ENCODE measurements around the gene PREX1.

Gene PREX1

DNA sequence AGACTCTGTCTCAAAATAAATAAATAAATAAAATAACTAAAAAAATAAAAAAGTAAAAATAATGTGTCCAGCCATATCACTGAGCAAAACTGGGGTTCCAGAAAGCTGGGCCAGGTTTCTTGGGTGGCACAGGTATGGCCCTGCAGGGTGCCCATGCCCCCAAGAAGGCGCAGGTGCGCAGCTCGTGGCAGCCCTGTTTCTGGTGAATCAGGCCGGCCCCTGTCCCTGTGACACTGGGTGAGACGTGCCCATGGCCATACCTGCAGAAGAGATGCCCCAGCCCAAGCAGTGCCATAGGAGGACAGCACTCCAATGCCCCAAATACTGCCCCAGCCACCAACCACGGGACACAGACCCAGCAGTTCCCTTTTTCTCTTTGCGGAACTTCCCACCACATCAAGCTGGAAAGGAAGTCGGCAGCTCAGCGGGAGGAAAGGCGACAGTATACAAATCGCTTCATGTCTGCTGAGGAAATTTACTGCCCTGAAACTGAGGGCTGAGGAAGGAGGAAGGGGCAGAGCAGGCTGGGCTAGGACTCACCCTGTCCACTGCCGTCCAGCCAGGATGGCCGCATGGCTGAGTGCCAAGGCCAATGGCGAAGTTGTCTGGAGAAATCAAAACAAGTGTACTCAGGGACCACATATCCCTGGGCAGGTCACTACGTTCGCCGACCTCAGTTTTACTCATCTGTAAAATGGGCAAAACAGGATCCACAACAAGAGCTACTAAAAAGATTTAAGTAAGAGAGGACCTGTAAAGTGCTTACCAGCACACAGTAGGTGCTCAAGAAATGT lies 55.4 kb downstream of the PREX1 start:
- no peak overlapping the region for H3K4me3 ChIP-seq (ENCODE audit: insufficient read depth, low read depth, low read length, poor library complexity, severe bottlenecking)
- DNase-seq = no peak
- no peaks in the 10 kb centered on the region for H3K27me3 ChIP-seq (replicated peaks; ENCODE audit: control insufficient read depth, insufficient read depth, low read length, poor library complexity, severe bottlenecking)
- no peaks in the 10 kb centered on the region for H3K9me3 ChIP-seq (ENCODE audit: control insufficient read depth, low read length)
- H3K36me3 ChIP-seq (ENCODE audit: control insufficient read depth, insufficient read depth, low read length) = no peaks in the 10 kb centered on the region
- H3K4me1 ChIP-seq (ENCODE audit: control insufficient read depth, insufficient read depth, low read length, poor library complexity, severe bottlenecking) = peaks cover 87% of the 10 kb centered on the region
- peak overlapping the region; percentile 7 for H3K27ac ChIP-seq (ENCODE audit: insufficient read depth, low read length, poor library complexity, severe bottlenecking)

DNA sequence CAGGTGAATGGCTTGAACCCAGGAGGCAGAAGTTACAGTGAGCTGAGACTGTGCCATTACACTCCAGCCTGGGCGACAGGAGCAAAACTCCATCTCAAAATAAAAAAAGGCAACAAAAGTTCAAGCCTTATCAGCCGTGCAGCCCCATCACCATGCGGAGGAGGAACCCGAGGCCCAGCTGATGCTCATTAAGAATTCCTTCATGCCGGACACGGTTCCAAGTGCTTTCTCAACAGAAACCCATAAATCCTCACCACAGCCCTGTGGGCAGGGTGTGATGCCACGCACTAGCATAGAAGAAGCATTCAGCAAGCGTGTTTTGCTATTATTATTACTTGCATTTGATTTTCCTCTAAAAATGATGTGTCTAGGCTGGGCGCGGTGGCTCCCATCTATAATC lies 56.3 kb downstream of the PREX1 start:
- Histone ChIP-seq H3K4me3 (ENCODE audit: insufficient read depth, low read depth, low read length, poor library complexity, severe bottlenecking) (no peak overlapping the region), H3K36me3 (ENCODE audit: control insufficient read depth, insufficient read depth, low read length) (no peaks in the 10 kb centered on the region), H3K9me3 (ENCODE audit: control insufficient read depth, low read length) (no peaks in the 10 kb centered on the region), H3K4me1 (ENCODE audit: control insufficient read depth, insufficient read depth, low read length, poor library complexity, severe bottlenecking) (peaks cover 88% of the 10 kb centered on the region), H3K27me3 (replicated peaks; ENCODE audit: control insufficient read depth, insufficient read depth, low read length, poor library complexity, severe bottlenecking) (no peaks in the 10 kb centered on the region), H3K27ac (ENCODE audit: insufficient read depth, low read length, poor library complexity, severe bottlenecking) (no peak overlapping the region)
- DNase-seq = no peak

DNA sequence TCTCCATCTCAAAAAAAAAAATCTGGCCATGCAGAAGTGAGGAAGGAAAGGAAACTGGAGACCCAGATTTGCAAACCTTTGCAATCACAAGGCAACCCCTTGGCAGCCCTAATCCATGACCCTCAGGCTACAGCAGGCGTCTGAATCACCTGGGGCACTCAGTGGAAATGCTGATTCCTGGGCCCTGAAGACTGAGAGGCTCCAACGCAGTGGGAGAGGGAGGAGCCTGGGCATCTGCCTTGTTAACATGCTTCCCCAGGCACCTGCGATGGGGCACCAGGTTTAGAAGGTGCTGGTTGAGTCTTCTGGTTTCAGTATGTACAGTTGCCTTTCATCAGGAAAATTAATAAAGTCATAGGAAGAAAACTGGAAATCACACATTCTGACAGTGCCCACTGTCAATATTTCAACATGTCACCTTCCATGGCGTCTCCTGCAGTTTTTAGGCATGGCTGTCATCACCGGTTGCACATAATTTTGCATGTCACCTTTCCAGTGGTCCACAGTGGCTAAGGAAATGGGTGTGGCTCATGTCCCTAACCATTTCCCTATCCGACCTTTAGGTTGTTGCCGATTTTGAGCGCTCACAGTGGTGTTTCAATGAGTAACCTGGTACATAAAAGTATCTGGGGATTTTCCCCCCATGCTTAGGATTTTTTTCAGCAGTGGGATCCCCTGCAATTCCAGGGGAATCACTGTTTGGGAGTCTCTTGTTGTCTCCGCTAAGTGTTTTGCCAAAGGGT lies 56.9 kb downstream of the PREX1 start:
- Histone ChIP-seq H3K27me3 (replicated peaks; ENCODE audit: control insufficient read depth, insufficient read depth, low read length, poor library complexity, severe bottlenecking) (no peaks in the 10 kb centered on the region), H3K9me3 (ENCODE audit: control insufficient read depth, low read length) (no peaks in the 10 kb centered on the region), H3K4me3 (ENCODE audit: insufficient read depth, low read depth, low read length, poor library complexity, severe bottlenecking) (no peak overlapping the region), H3K4me1 (ENCODE audit: control insufficient read depth, insufficient read depth, low read length, poor library complexity, severe bottlenecking) (peaks cover 85% of the 10 kb centered on the region), H3K27ac (ENCODE audit: insufficient read depth, low read length, poor library complexity, severe bottlenecking) (peak overlapping the region; percentile 86), H3K36me3 (ENCODE audit: control insufficient read depth, insufficient read depth, low read length) (no peaks in the 10 kb centered on the region)
- no peak for DNase-seq

DNA sequence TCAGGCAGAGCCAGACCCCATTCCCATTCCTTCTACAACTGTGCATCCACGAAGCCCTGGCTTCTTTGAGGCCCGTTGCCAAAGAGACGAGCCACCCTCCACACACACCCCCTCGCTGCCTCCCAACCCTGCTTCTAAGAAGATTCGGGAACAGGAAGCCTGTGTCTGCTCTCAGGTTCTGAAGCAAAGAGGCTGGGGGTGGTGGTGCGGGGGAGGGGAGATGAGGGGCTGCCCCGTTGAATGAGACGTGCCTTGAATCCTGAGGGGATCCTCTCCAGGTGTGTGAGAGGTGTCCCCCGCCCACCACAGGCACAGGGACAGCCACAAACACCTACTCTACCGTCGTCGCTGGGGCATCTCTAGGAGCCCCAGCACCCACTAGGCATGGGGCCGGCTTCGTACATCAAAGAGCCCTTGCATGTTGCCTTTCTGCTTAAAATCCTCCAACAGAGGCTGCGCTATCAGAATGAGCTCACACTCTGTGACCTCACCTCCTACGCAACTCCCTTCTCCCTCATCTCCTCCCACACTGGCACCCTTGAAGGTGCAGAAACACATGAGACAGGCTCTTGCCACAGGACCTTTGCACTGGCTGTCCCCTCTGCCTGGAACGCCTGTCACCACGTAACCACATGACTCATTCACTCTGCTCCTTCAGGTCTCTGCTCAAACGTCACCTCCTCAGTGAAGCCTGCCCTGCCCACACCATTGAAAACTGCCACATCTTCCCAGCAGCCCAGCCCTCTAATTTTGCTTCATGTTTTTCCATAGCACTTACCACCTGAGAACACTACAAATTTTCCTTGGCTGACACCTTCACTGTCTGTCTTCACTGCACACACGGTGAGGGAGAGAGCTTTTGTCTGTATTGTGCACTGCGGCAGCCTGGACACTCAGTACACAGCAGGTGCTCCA lies 58.5 kb downstream of the PREX1 start:
- DNase-seq = peak; percentile 74 to 90 (median 78)

DNA sequence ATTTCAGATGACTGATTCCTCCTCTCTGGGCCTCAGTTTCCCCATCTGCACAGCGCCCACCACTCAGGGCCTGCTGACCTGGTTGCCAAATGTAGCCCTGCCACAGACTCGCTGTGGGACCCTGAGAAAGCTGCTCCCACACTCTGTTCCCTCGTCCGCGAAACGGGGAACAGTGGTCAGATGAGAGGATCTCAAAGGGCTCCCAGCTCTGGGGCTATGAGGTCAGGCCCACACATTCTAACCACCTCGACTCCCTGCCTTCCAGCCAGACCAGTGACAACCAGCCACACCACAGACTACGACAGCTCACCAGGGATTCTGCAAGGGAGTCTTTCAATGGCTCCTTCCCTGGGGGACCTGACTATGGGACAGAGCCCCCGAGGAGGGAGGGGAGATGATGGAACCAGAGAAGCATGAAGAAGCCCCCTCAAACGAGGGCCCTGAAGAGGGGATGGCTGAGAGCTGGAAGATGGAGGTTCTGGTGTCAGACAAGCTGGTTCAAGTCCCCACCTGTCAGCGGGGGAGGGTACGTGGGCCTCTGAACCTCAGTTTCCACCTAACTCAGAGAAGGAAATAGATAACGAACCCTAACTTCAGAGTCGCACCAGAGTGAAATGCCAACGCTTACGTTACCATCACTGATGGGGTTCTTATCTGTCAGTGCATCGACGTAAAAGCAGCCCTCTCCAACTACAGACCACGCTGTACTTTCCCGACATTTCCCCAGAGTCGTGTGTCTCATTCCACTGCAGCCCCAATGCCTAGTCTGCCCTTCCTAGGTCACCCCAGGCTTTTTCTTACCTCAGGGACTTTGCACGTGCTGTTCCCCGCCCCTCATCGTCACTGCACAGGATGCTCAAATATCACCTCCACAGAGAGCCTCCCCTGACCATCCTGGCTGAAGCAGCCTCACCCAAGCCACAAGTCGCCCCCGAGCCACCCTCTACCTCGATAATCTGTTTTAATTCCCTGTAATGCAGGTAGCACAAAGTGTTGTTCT lies 60.5 kb downstream of the PREX1 start:
- peak; percentile 21 to 61 (median 53) for DNase-seq
- H3K36me3 ChIP-seq (ENCODE audit: control insufficient read depth, insufficient read depth, low read length) = no peaks in the 10 kb centered on the region
- H3K27me3 ChIP-seq (replicated peaks; ENCODE audit: control insufficient read depth, insufficient read depth, low read length, poor library complexity, severe bottlenecking) = no peaks in the 10 kb centered on the region
- H3K27ac ChIP-seq (ENCODE audit: insufficient read depth, low read length, poor library complexity, severe bottlenecking) = peak overlapping the region; percentile 86
- H3K9me3 ChIP-seq (ENCODE audit: control insufficient read depth, low read length) = no peaks in the 10 kb centered on the region
- no peak overlapping the region for H3K4me3 ChIP-seq (ENCODE audit: insufficient read depth, low read depth, low read length, poor library complexity, severe bottlenecking)
- H3K4me1 ChIP-seq (ENCODE audit: control insufficient read depth, insufficient read depth, low read length, poor library complexity, severe bottlenecking) = peaks cover 55% of the 10 kb centered on the region

More for the DNA sequence above, 58.5 kb downstream of the PREX1 start:
- Histone ChIP-seq H3K4me1 (ENCODE audit: control insufficient read depth, insufficient read depth, low read length, poor library complexity, severe bottlenecking) (peaks cover 71% of the 10 kb centered on the region), H3K9me3 (ENCODE audit: control insufficient read depth, low read length) (no peaks in the 10 kb centered on the region), H3K36me3 (ENCODE audit: control insufficient read depth, insufficient read depth, low read length) (no peaks in the 10 kb centered on the region), H3K4me3 (ENCODE audit: insufficient read depth, low read depth, low read length, poor library complexity, severe bottlenecking) (peak overlapping the region; percentile 4), H3K27me3 (replicated peaks; ENCODE audit: control insufficient read depth, insufficient read depth, low read length, poor library complexity, severe bottlenecking) (no peaks in the 10 kb centered on the region), H3K27ac (ENCODE audit: insufficient read depth, low read length, poor library complexity, severe bottlenecking) (peak overlapping the region; percentile 86)

DNA sequence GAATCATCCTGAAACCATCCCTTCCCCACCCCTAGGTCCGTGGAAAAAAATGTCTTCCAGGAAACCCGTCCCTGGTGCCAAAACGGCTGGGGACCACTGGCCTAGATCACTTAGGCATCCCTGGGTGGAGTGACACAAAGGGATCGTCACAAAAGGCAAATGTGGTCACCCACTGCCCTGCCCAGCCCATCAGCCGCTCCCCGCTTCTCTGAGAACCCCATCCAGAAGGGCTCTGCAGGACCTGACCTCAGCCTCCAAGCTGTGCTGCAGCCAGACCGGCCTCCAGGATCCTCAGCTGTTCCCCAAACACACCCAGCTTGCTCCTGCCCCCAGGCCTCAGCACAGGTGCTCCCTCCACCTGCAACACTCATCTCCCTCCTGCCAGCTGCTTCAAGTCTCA lies 61.6 kb downstream of the PREX1 start:
- Histone ChIP-seq H3K36me3 (ENCODE audit: control insufficient read depth, insufficient read depth, low read length) (no peaks in the 10 kb centered on the region), H3K27ac (ENCODE audit: insufficient read depth, low read length, poor library complexity, severe bottlenecking) (peak overlapping the region; percentile 27), H3K4me1 (ENCODE audit: control insufficient read depth, insufficient read depth, low read length, poor library complexity, severe bottlenecking) (peaks cover 60% of the 10 kb centered on the region)

DNA sequence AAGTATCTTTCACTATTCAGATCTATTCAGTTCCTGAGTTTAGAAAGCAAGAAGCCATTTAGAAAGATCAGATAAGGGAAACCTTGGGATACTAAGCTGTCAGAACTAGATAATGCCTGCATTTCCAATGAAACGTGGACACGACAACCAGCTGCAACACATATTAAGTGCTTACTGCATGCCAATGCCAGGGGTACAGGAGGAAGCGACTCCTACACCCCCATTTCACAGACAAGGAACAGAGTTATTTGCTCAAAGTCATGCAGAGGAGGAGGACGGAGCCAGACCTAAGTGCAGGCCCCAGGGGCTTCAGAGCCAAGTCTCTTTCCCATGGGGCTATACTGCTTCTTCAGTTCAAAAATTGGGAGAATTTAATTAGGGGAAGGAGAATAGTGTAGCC lies 62.4 kb downstream of the PREX1 start:
- peaks cover 61% of the 10 kb centered on the region for H3K4me1 ChIP-seq (ENCODE audit: control insufficient read depth, insufficient read depth, low read length, poor library complexity, severe bottlenecking)
- no peaks in the 10 kb centered on the region for H3K9me3 ChIP-seq (ENCODE audit: control insufficient read depth, low read length)
- no peak overlapping the region for H3K4me3 ChIP-seq (ENCODE audit: insufficient read depth, low read depth, low read length, poor library complexity, severe bottlenecking)
- H3K27ac ChIP-seq (ENCODE audit: insufficient read depth, low read length, poor library complexity, severe bottlenecking) = peak overlapping the region; percentile 6
- H3K36me3 ChIP-seq (ENCODE audit: control insufficient read depth, insufficient read depth, low read length) = no peaks in the 10 kb centered on the region
- H3K27me3 ChIP-seq (replicated peaks; ENCODE audit: control insufficient read depth, insufficient read depth, low read length, poor library complexity, severe bottlenecking) = no peaks in the 10 kb centered on the region
- DNase-seq = no peak

More for the DNA sequence above, 61.6 kb downstream of the PREX1 start:
- DNase-seq = no peak
- H3K4me3 ChIP-seq (ENCODE audit: insufficient read depth, low read depth, low read length, poor library complexity, severe bottlenecking) = no peak overlapping the region
- no peaks in the 10 kb centered on the region for H3K27me3 ChIP-seq (replicated peaks; ENCODE audit: control insufficient read depth, insufficient read depth, low read length, poor library complexity, severe bottlenecking)
- no peaks in the 10 kb centered on the region for H3K9me3 ChIP-seq (ENCODE audit: control insufficient read depth, low read length)

DNA sequence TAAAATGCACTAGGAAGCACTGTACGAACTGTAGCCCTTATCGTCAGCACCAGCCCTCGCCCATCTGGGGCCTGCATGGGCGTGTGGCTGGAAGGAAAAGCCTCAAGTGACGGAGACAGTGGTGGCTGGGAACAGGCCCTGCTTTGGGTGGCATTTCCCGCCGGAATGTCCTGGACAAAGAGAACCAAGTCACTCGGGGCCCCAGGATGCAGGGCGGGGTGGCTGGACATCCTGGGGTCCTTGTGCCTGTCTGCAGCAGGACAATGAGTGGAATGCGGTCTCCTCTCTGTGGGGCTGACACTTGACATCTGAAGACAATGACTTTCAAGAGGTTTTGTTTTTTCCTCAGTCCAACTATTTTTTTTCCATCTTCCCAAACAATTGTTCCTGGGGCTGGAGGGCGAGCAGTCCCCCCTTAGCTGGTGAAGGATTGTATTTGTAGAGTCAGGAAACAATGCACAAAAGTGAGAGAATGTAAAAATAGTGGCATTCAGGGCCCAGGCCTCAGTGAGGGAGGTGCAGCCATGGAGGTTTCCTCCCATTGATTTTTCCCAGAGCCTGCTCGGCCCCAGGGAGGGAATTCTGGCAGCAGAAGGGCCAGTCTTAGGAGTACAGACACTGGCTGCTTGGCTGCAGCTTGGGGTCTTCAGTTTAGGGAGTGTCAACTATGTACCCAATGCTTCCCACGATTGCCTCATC lies 64.4 kb downstream of the PREX1 start:
- Histone ChIP-seq H3K27ac (ENCODE audit: insufficient read depth, low read length, poor library complexity, severe bottlenecking) (peak overlapping the region; percentile 14), H3K36me3 (ENCODE audit: control insufficient read depth, insufficient read depth, low read length) (no peaks in the 10 kb centered on the region), H3K4me1 (ENCODE audit: control insufficient read depth, insufficient read depth, low read length, poor library complexity, severe bottlenecking) (peaks cover 61% of the 10 kb centered on the region), H3K4me3 (ENCODE audit: insufficient read depth, low read depth, low read length, poor library complexity, severe bottlenecking) (no peak overlapping the region), H3K27me3 (replicated peaks; ENCODE audit: control insufficient read depth, insufficient read depth, low read length, poor library complexity, severe bottlenecking) (no peaks in the 10 kb centered on the region), H3K9me3 (ENCODE audit: control insufficient read depth, low read length) (no peaks in the 10 kb centered on the region)
- DNase-seq = no peak
